SU-DHL-6 (cell line): ENCODE measurements around the gene CCDC60.

Experiments
- H2AFZ ChIP-seq: fragments of 200-600 bp; sonication (generic); 2 replicates; pipeline ENCODE4 v1.6.1; 2014; ENCODE audit warnings: low read depth, mild to moderate bottlenecking, moderate library complexity, mixed read lengths, antibody characterized with exemption, low read length; ENCODE audit not compliant: severe bottlenecking
- H3F3A ChIP-seq: fragments of 200-600 bp; shearing (Covaris generic); 2 replicates; pipeline ENCODE4 v1.6.0; 2016; ENCODE audit warnings: antibody characterized with exemption, mild to moderate bottlenecking; ENCODE audit not compliant: insufficient read depth
- H3K27ac ChIP-seq: fragments of 200-600 bp; sonication (generic); 2 replicates; pipeline ENCODE4 v1.5.1; 2016; ENCODE audit warnings: low read depth, mild to moderate bottlenecking, low read length, moderate library complexity, mixed read lengths
- H3K27me3 ChIP-seq: fragments of 200-600 bp; sonication (generic), shearing (Covaris generic); 2 replicates; pipeline ENCODE4 v1.6.0; 2014; ENCODE audit warnings: mild to moderate bottlenecking, low read length
- H3K36me3 ChIP-seq: fragments of 200-600 bp; sonication (generic); 2 replicates; pipeline ENCODE4 v1.6.1; 2014; ENCODE audit warnings: mild to moderate bottlenecking, low read length, mixed read lengths
- H3K4me2 ChIP-seq: fragments of 300-600, 200-600 bp; shearing (Covaris generic), sonication (generic); 2 replicates; pipeline ENCODE4 v1.6.0; 2014; ENCODE audit warnings: low read length, low read depth, mild to moderate bottlenecking; ENCODE audit not compliant: poor library complexity, severe bottlenecking
- H3K4me3 ChIP-seq: fragments of 200-600 bp; sonication (generic); 2 replicates; pipeline ENCODE4 v1.5.1; 2014; ENCODE audit warnings: antibody characterized with exemption, low read length, mild to moderate bottlenecking, mixed read lengths; ENCODE audit not compliant: insufficient read depth, poor library complexity, severe bottlenecking
- H3K79me2 ChIP-seq: fragments of 200-600 bp; sonication (generic); 2 replicates; pipeline ENCODE4 v1.6.1; 2014; ENCODE audit warnings: mild to moderate bottlenecking, low read length, moderate library complexity; ENCODE audit not compliant: insufficient read depth
- H3K9ac ChIP-seq: fragments of 200-600 bp; sonication (generic); 2 replicates; pipeline ENCODE4 v1.7.0; 2014; ENCODE audit warnings: mild to moderate bottlenecking, low read length
- H3K9me2 ChIP-seq: fragments of 200-600 bp; sonication (generic); replicated peaks from 2 replicates; pipeline ENCODE4 v1.6.1; 2014; ENCODE audit warnings: low read length; ENCODE audit not compliant: insufficient read depth
- H3K9me3 ChIP-seq: fragments of 200-600 bp; sonication (generic); 2 replicates; pipeline ENCODE4 v1.6.1; 2014; ENCODE audit warnings: low read length, mixed read lengths; ENCODE audit not compliant: insufficient read depth
- H4K20me1 ChIP-seq: fragments of 200-600 bp; sonication (generic); 2 replicates; pipeline ENCODE4 v1.6.1; 2014; ENCODE audit warnings: low read depth, mild to moderate bottlenecking, antibody characterized with exemption, low read length, moderate library complexity, mixed read lengths
- EZH2phosphoT487 ChIP-seq: fragments of 200-600 bp; sonication (generic), shearing (Covaris generic); conservative IDR thresholded peaks from 2 replicates; pipeline ENCODE4 v1.6.1; 2018; ENCODE audit warnings: mild to moderate bottlenecking, antibody characterized with exemption, low read length, moderate library complexity, mixed read lengths
- TF ChIP-seq, protein P1 (sequence below): fragments of 200-600 bp; sonication (generic); IDR thresholded peaks from one replicate; pipeline ENCODE4 v1.5.1; 2017; ENCODE audit warnings: antibody characterized with exemption, mild to moderate bottlenecking, low read length, moderate library complexity; ENCODE audit not compliant: insufficient read depth, poor library complexity, severe bottlenecking

The CCDC60 gene

DNA sequence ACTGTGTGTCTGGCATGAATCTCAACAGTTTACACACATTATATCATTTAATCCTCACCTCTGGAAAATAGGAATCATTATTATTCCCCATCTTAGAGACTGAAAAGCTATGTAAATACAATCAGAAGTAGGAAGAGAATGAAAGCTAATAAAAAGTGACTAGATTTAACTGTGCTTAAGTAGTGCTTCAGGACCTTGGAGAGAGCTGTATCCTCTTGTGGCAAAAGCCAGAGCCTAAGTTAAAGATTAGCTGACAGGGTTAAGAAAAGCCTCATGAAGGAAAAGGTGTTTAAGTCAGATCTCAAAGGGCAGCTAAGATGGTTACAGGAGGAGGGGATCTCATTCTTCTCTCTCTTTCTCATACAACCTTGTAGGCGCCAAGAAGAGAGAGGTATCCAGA, 193.7 kb downstream of the CCDC60 start:
- H3K36me3 ChIP-seq, result no peaks in the 10 kb centered on the region
- H3K9me2 ChIP-seq, result no peaks in the 10 kb centered on the region
- H3K27me3 ChIP-seq, result no peaks in the 10 kb centered on the region
- no peak overlapping the region for H3K4me3 ChIP-seq
- H4K20me1 ChIP-seq, result no peaks in the 10 kb centered on the region
- H3K9me3 ChIP-seq, result no peaks in the 10 kb centered on the region
- H3K9ac ChIP-seq, result no peak overlapping the region
- H3K27ac ChIP-seq, result no peak overlapping the region
- H3K79me2 ChIP-seq, result no peaks in the 10 kb centered on the region
- no peak for TF ChIP-seq EZH2phosphoT487
- TF ChIP-seq, protein P1, sequence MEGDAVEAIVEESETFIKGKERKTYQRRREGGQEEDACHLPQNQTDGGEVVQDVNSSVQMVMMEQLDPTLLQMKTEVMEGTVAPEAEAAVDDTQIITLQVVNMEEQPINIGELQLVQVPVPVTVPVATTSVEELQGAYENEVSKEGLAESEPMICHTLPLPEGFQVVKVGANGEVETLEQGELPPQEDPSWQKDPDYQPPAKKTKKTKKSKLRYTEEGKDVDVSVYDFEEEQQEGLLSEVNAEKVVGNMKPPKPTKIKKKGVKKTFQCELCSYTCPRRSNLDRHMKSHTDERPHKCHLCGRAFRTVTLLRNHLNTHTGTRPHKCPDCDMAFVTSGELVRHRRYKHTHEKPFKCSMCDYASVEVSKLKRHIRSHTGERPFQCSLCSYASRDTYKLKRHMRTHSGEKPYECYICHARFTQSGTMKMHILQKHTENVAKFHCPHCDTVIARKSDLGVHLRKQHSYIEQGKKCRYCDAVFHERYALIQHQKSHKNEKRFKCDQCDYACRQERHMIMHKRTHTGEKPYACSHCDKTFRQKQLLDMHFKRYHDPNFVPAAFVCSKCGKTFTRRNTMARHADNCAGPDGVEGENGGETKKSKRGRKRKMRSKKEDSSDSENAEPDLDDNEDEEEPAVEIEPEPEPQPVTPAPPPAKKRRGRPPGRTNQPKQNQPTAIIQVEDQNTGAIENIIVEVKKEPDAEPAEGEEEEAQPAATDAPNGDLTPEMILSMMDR, result no peak
- no peaks in the 10 kb centered on the region for H3F3A ChIP-seq
- H2AFZ ChIP-seq, result no peak overlapping the region
- H3K4me2 ChIP-seq, result no peak overlapping the region

- no peak overlapping the region for H3K4me3 ChIP-seq
- no peaks in the 10 kb centered on the region for H3K9me2 ChIP-seq
- H2AFZ ChIP-seq, result no peak overlapping the region
- no peak for TF ChIP-seq EZH2phosphoT487
- TF ChIP-seq, protein P1, result no peak
- no peaks in the 10 kb centered on the region for H3K9me3 ChIP-seq
- H3F3A ChIP-seq, result no peaks in the 10 kb centered on the region
- no peak overlapping the region for H3K27ac ChIP-seq
- no peak overlapping the region for H3K9ac ChIP-seq
- H4K20me1 ChIP-seq, result no peaks in the 10 kb centered on the region
- no peak overlapping the region for H3K4me2 ChIP-seq
- no peaks in the 10 kb centered on the region for H3K36me3 ChIP-seq
- H3K27me3 ChIP-seq, result no peaks in the 10 kb centered on the region
- no peaks in the 10 kb centered on the region for H3K79me2 ChIP-seq
Observed at GRCh38 chr12:119540476-119540875, 205.9 kb downstream of the CCDC60 start.

- H3K9ac ChIP-seq, result no peak overlapping the region
- H3K27ac ChIP-seq, result no peak overlapping the region
- no peaks in the 10 kb centered on the region for H3K9me2 ChIP-seq
- no peaks in the 10 kb centered on the region for H3K36me3 ChIP-seq
- H3K79me2 ChIP-seq, result no peaks in the 10 kb centered on the region
- H3K9me3 ChIP-seq, result no peaks in the 10 kb centered on the region
- H3K4me3 ChIP-seq, result no peak overlapping the region
- TF ChIP-seq, protein P1, result peak; percentile 73
- no peak for TF ChIP-seq EZH2phosphoT487
- no peak overlapping the region for H2AFZ ChIP-seq
- no peak overlapping the region for H3K4me2 ChIP-seq
- H3F3A ChIP-seq, result no peaks in the 10 kb centered on the region
- no peaks in the 10 kb centered on the region for H4K20me1 ChIP-seq
- no peaks in the 10 kb centered on the region for H3K27me3 ChIP-seq
Observed at GRCh38 chr12:119544765-119545625, 210.5 kb downstream of the CCDC60 start.
